Endodermal cell (in vitro differentiated cells): ENCODE measurements around the gene C5orf24. TPM values are rescaled to one million over a fixed set of nuclear protein-coding genes. Genes with fewer than 3 reads are reported as not detected.
"Not testable (repeated sequence)": the region's sequence is repeated elsewhere in the genome, so short reads cannot be mapped to it uniquely, and the experiment has no call there.

ENCODE experiments used
- DNase-seq: peaks from one replicate; pipeline ENCODE4 v3.0.0-alpha.2; 2017
- H3K27ac ChIP-seq: 2 replicates; pipeline ENCODE4 v1.5.1; 2013; ENCODE audit warnings: mild to moderate bottlenecking, low read depth, low read length, moderate library complexity
- H3K27me3 ChIP-seq: 2 replicates; pipeline ENCODE4 v1.6.1; 2013; ENCODE audit warnings: mild to moderate bottlenecking, low read length, moderate library complexity; ENCODE audit not compliant: insufficient read depth, control insufficient read depth, poor library complexity, severe bottlenecking
- H3K36me3 ChIP-seq: 2 replicates; pipeline ENCODE4 v1.7.0; 2013; ENCODE audit warnings: mild to moderate bottlenecking, low read length, moderate library complexity; ENCODE audit not compliant: control insufficient read depth, insufficient read depth
- H3K4me1 ChIP-seq: one replicate; pipeline ENCODE4 v1.7.0; 2013; ENCODE audit warnings: low read length; ENCODE audit not compliant: control insufficient read depth, insufficient read depth
- H3K4me3 ChIP-seq: 2 replicates; pipeline ENCODE4 v1.5.1; 2013; ENCODE audit warnings: mild to moderate bottlenecking, low read length, moderate library complexity
- H3K9ac ChIP-seq: 2 replicates; pipeline ENCODE4 v1.6.1; 2013; ENCODE audit warnings: mild to moderate bottlenecking, low read length, moderate library complexity; ENCODE audit not compliant: poor library complexity, severe bottlenecking; ENCODE audit errors: extremely low read depth
- H3K9me3 ChIP-seq: 2 replicates; pipeline ENCODE4 v1.6.1; 2013; ENCODE audit warnings: mild to moderate bottlenecking, low read length, moderate library complexity; ENCODE audit not compliant: control insufficient read depth
- H3K27ac Mint-ChIP-seq: 2 replicates; pipeline ENCODE4 v1.8.0; 2020; ENCODE audit warnings: mixed read lengths
- H3K27me3 Mint-ChIP-seq: 2 replicates; pipeline ENCODE4 v1.8.0; 2021; ENCODE audit warnings: mild to moderate bottlenecking, mixed read lengths; ENCODE audit not compliant: insufficient read depth
- H3K36me3 Mint-ChIP-seq: 2 replicates; pipeline ENCODE4 v1.8.0; 2020; ENCODE audit warnings: low read depth, mixed read lengths
- H3K4me1 Mint-ChIP-seq: 2 replicates; pipeline ENCODE4 v1.8.0; 2020; ENCODE audit warnings: mixed read lengths
- H3K4me3 Mint-ChIP-seq: 2 replicates; pipeline ENCODE4 v1.8.0; 2020; ENCODE audit warnings: mild to moderate bottlenecking, moderate library complexity, mixed read lengths
- H3K9me3 Mint-ChIP-seq: 2 replicates; pipeline ENCODE4 v1.8.0; 2020; ENCODE audit warnings: mild to moderate bottlenecking, mixed read lengths
- WGBS, 2 experiments: methylation state at CpG; one replicate each; pipeline versions ENCODE4 v1.1.5 to v1.1.7; 2013; ENCODE audit warnings: missing lambda C conversion rate in 2 of 2, mixed read lengths in 1 of 2; ENCODE audit not compliant: insufficient coverage in 1 of 2, insufficient read length in 1 of 2; 5-methylcytosine and 5-hydroxymethylcytosine counted together
- total RNA-seq, 2 donors: library from RNA; stranded (reverse); fragmentation: NEBNext Ultra II Directional in 1 of 2; extraction: Animal tissue kit (Norgen Biotek cat#: 25700) in 1 of 2; gene quantifications; 2 replicates in 1 of 2; 3 replicates in 1 of 2; pipeline ENCODE4 v1.2.1, GENCODE V29; 2021
- TF ChIP-seq, protein P1 (sequence below): fragments of 200-600 bp; sonication (generic); conservative IDR thresholded peaks from 2 replicates; pipeline ENCODE4 v1.5.0; 2021; ENCODE audit warnings: antibody characterized with exemption, mild to moderate bottlenecking

C5orf24 gene
- total RNA-seq, 2 donors from 2014 or later = 33.8 to 41.0 TPM

DNA sequence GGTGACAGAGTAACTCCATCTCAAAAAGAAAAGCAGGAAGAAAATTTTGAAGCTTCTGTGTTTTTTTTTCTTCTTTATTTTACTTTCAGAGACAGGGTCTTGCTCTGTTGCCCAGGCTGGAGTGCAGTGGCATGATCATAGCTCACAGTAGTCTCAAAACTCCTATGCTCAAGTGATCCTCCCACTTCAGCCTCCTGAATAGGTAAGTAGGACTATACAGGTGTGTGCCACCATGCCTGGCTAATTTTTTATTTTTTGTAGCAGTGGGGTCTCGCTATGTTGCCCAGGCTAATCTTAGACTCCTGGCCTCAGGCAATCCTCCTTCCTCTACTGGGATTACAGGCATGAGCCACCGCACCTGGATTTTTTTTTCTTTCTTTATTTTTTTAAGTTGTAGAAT lies 10.1 kb upstream of the C5orf24 start:
- H3K27me3 Mint-ChIP-seq = no peaks in the 10 kb centered on the region
- TF ChIP-seq, protein P1, sequence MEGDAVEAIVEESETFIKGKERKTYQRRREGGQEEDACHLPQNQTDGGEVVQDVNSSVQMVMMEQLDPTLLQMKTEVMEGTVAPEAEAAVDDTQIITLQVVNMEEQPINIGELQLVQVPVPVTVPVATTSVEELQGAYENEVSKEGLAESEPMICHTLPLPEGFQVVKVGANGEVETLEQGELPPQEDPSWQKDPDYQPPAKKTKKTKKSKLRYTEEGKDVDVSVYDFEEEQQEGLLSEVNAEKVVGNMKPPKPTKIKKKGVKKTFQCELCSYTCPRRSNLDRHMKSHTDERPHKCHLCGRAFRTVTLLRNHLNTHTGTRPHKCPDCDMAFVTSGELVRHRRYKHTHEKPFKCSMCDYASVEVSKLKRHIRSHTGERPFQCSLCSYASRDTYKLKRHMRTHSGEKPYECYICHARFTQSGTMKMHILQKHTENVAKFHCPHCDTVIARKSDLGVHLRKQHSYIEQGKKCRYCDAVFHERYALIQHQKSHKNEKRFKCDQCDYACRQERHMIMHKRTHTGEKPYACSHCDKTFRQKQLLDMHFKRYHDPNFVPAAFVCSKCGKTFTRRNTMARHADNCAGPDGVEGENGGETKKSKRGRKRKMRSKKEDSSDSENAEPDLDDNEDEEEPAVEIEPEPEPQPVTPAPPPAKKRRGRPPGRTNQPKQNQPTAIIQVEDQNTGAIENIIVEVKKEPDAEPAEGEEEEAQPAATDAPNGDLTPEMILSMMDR = no peak
- Histone ChIP-seq H3K4me1 (no peaks in the 10 kb centered on the region), H3K27me3 (no peaks in the 10 kb centered on the region), H3K9me3 (peaks cover 7% of the 10 kb centered on the region), H3K4me3 (no peak overlapping the region), H3K36me3 (peaks cover 66% of the 10 kb centered on the region), H3K9ac (no peak overlapping the region), H3K27ac (no peak overlapping the region)
- no peak overlapping the region for H3K4me3 Mint-ChIP-seq
- 100% methylated on average over 1 of the region's 2 CpGs; no CpG with 5 or more reads in 1 of the 2 experiments for WGBS, 2 experiments
- H3K36me3 Mint-ChIP-seq = peaks cover 53% of the 10 kb centered on the region
- no peaks in the 10 kb centered on the region for H3K4me1 Mint-ChIP-seq
- H3K9me3 Mint-ChIP-seq = no peaks in the 10 kb centered on the region
- no peak for DNase-seq
- no peak overlapping the region for H3K27ac Mint-ChIP-seq

DNA sequence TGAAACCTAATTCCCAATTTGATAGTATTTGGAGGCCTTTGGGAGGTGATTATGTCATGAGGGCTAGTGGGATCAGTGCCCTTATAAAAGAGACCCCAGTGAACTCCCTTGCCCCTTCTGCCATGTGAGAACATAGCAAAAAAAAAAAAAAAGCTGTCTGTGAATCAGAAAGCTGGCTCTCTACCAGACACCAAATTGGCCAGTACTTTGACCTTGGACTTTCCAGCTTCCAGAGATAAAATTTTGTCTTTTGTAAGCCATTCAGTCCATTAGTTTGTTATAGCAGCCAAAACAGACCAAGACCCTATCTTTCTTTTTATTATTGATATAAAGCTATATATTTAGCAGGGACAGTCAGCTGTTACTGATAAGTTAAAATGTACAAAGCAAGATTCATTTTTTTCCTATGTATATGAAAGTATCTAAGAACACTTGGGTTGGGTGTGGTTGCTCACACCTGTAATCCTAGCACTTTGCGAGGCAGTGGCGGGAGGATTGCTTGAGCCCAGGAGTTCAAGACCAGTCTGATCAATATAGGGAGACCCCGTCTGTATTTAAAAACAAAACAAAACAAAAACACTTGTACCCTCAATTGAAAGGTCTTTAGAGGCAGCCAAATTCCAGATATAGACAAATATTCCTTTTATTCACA lies 8.1 kb upstream of the C5orf24 start:
- Histone ChIP-seq H3K4me1 (no peaks in the 10 kb centered on the region), H3K9ac (no peak overlapping the region), H3K9me3 (peaks cover 11% of the 10 kb centered on the region), H3K36me3 (peaks cover 72% of the 10 kb centered on the region), H3K27ac (no peak overlapping the region), H3K27me3 (no peaks in the 10 kb centered on the region), H3K4me3 (no peak overlapping the region)
- Mint-ChIP-seq H3K4me1 (no peaks in the 10 kb centered on the region), H3K27me3 (no peaks in the 10 kb centered on the region), H3K27ac (no peak overlapping the region), H3K36me3 (peaks cover 51% of the 10 kb centered on the region), H3K9me3 (no peaks in the 10 kb centered on the region), H3K4me3 (no peak overlapping the region)
- DNase-seq = no peak
- TF ChIP-seq, protein P1 = no peak
- 94 to 95% methylated on average over 3 of the region's 3 CpGs for WGBS, 2 experiments

DNA sequence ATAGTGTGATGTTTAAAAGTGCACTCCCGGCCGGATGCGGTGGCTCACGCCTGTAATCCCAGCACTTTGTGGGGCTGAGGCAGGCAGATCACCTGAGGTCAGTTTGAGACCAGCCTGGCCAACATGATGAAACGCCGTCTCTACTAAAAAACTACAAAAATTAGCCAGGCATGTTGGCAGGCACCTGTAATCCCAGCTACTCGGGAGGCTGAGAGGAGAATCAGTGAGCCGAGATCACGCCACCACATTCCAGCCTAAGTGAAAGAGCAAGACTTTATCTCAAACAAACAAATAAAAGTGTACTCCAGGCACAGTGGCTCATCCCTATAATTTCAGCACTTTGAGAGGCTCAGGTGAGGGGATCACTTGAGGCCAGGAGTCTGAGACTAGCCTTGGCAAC lies 7.4 kb upstream of the C5orf24 start:
- peaks cover 11% of the 10 kb centered on the region for H3K9me3 ChIP-seq
- not testable (repeated sequence) for H3K4me3 Mint-ChIP-seq, H3K9ac ChIP-seq, H3K4me3 ChIP-seq, H3K27ac ChIP-seq, H3K9me3 Mint-ChIP-seq, H3K27ac Mint-ChIP-seq, H3K27me3 ChIP-seq, H3K4me1 Mint-ChIP-seq, DNase-seq, H3K4me1 ChIP-seq, H3K27me3 Mint-ChIP-seq
- peaks cover 51% of the 10 kb centered on the region for H3K36me3 Mint-ChIP-seq
- WGBS, 2 experiments = 94% methylated on average over 9 of the region's 9 CpGs
- H3K36me3 ChIP-seq = peaks cover 68% of the 10 kb centered on the region

DNA sequence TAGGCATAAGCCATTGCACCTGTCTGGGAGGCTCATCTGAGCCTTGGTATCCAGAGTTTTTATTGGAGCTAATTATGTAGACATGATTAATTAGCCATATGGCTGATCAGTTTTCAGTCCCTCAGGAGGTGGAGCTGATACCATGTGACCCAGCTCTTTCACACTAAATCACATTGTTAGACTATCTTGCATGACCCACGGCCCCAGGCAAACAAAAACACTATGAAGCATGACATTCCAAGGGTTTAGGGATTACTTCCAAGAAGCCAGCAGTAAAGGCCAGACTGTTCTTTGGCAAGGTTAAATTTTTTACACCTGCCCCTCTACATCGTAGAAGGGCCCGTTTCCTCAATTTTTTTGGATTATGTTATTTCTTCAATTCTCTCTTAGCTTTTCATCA lies 5.0 kb upstream of the C5orf24 start:
- Mint-ChIP-seq H3K27ac (no peak overlapping the region), H3K27me3 (no peaks in the 10 kb centered on the region), H3K9me3 (no peaks in the 10 kb centered on the region), H3K36me3 (peaks cover 42% of the 10 kb centered on the region), H3K4me1 (peaks cover 5% of the 10 kb centered on the region), H3K4me3 (no peak overlapping the region)
- H3K27ac ChIP-seq = no peak overlapping the region
- TF ChIP-seq, protein P1 = no peak
- peaks cover 11% of the 10 kb centered on the region for H3K9me3 ChIP-seq
- peaks cover 48% of the 10 kb centered on the region for H3K36me3 ChIP-seq
- H3K27me3 ChIP-seq = no peaks in the 10 kb centered on the region
- no peak overlapping the region for H3K9ac ChIP-seq
- H3K4me3 ChIP-seq = no peak overlapping the region
- DNase-seq = no peak
- H3K4me1 ChIP-seq = no peaks in the 10 kb centered on the region
- WGBS, 2 experiments = 70 to 89% methylated on average over 1 to 3 of the region's 3 CpGs
